ENCODE data around the gene TRIP11.

DNA sequence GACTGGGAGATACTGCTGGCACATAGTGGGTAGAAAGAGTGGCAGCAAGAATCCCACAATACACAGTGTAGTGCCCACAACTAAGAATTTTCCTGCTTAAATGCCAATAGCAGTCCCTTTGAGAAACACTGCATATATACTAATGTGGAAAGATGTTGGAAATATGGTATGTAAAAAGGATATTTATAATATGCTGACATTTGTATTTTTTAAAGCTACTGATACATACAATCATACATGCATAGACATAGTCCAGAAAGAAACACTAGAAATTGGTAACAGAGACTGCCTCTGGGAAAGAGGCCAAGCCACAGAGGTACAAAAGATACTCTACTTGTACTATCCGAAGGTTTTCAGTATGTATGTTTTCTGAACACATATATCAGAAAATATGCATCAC lies 30.3 kb downstream of the TRIP11 start:
- TF ChIP-seq, protein P1, sequence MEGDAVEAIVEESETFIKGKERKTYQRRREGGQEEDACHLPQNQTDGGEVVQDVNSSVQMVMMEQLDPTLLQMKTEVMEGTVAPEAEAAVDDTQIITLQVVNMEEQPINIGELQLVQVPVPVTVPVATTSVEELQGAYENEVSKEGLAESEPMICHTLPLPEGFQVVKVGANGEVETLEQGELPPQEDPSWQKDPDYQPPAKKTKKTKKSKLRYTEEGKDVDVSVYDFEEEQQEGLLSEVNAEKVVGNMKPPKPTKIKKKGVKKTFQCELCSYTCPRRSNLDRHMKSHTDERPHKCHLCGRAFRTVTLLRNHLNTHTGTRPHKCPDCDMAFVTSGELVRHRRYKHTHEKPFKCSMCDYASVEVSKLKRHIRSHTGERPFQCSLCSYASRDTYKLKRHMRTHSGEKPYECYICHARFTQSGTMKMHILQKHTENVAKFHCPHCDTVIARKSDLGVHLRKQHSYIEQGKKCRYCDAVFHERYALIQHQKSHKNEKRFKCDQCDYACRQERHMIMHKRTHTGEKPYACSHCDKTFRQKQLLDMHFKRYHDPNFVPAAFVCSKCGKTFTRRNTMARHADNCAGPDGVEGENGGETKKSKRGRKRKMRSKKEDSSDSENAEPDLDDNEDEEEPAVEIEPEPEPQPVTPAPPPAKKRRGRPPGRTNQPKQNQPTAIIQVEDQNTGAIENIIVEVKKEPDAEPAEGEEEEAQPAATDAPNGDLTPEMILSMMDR (IDR thresholded peaks at IDR 0.05 in 2 of 3, conservative IDR thresholded peaks at IDR 0.05 in 1 of 3; ENCODE audit: borderline replicate concordance in 1 of 3, insufficient read depth in 1 of 3, low read depth in 2 of 3, low read length in 2 of 3) = no peak
- TF ChIP-seq YY1 (IDR thresholded peaks at IDR 0.05; ENCODE audit: extremely low read depth, insufficient replicate concordance, low read depth, low read length) (no peak), ZNF274 (IDR thresholded peaks at IDR 0.05; ENCODE audit: low read depth, low read length) (no peak), CEBPB (IDR thresholded peaks at IDR 0.05; ENCODE audit: low read depth) (no peak), EGR1 (IDR thresholded peaks at IDR 0.05; ENCODE audit: low read depth) (no peak), SIN3A (IDR thresholded peaks at IDR 0.05; ENCODE audit: low read depth) (no peak), EZH2phosphoT487 (IDR thresholded peaks at IDR 0.05; ENCODE audit: borderline replicate concordance) (no peak), POLR2A (IDR thresholded peaks at IDR 0.05; ENCODE audit: borderline replicate concordance, extremely low read depth, insufficient read depth, insufficient read length) (no peak), EZH2 (IDR thresholded peaks at IDR 0.05) (no peak), SP1 (IDR thresholded peaks at IDR 0.05; ENCODE audit: low read depth) (no peak), POLR2AphosphoS5 (IDR thresholded peaks at IDR 0.05; ENCODE audit: low read depth, low read length) (no peak), FOSL1 (IDR thresholded peaks at IDR 0.05; ENCODE audit: low read depth) (no peak)
- TF ChIP-seq, protein P2, sequence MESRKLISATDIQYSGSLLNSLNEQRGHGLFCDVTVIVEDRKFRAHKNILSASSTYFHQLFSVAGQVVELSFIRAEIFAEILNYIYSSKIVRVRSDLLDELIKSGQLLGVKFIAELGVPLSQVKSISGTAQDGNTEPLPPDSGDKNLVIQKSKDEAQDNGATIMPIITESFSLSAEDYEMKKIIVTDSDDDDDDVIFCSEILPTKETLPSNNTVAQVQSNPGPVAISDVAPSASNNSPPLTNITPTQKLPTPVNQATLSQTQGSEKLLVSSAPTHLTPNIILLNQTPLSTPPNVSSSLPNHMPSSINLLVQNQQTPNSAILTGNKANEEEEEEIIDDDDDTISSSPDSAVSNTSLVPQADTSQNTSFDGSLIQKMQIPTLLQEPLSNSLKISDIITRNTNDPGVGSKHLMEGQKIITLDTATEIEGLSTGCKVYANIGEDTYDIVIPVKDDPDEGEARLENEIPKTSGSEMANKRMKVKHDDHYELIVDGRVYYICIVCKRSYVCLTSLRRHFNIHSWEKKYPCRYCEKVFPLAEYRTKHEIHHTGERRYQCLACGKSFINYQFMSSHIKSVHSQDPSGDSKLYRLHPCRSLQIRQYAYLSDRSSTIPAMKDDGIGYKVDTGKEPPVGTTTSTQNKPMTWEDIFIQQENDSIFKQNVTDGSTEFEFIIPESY (IDR thresholded peaks at IDR 0.05; ENCODE audit: extremely low read depth, insufficient replicate concordance, low read length) = no peak
- TF ChIP-seq, protein P3, sequence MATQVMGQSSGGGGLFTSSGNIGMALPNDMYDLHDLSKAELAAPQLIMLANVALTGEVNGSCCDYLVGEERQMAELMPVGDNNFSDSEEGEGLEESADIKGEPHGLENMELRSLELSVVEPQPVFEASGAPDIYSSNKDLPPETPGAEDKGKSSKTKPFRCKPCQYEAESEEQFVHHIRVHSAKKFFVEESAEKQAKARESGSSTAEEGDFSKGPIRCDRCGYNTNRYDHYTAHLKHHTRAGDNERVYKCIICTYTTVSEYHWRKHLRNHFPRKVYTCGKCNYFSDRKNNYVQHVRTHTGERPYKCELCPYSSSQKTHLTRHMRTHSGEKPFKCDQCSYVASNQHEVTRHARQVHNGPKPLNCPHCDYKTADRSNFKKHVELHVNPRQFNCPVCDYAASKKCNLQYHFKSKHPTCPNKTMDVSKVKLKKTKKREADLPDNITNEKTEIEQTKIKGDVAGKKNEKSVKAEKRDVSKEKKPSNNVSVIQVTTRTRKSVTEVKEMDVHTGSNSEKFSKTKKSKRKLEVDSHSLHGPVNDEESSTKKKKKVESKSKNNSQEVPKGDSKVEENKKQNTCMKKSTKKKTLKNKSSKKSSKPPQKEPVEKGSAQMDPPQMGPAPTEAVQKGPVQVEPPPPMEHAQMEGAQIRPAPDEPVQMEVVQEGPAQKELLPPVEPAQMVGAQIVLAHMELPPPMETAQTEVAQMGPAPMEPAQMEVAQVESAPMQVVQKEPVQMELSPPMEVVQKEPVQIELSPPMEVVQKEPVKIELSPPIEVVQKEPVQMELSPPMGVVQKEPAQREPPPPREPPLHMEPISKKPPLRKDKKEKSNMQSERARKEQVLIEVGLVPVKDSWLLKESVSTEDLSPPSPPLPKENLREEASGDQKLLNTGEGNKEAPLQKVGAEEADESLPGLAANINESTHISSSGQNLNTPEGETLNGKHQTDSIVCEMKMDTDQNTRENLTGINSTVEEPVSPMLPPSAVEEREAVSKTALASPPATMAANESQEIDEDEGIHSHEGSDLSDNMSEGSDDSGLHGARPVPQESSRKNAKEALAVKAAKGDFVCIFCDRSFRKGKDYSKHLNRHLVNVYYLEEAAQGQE (IDR thresholded peaks at IDR 0.05; ENCODE audit: low read depth) = no peak

All from HCT116 (cell line).